ENCODE measurements around the gene TMEM179.
A peak's percentile ranks its signal among the peaks of the same experiment; 100 is the strongest.

Gene TMEM179

DNA sequence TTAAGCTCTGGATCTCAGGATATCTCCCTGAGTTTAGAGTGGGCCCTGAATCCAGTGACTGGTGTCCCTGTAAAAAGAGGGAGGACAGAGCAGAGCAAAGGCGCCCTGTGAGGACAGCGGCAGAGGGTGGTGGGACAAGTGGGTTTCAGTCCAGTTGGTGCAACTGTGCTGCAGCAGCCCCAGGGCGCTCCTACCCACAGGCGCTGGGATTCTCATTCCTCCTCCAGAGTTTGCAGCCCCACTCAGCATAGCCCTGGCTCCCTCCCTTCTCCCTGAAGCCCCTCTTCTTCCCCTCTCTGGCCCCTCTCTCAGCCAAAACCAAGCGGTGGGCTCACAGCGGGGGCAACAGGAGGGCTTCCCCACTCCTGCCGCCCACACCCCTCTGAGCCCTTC is 1.6 kb downstream of the TMEM179 start:
- H3K4me3 ChIP-seq (ENCODE audit: low read length), result no peak overlapping the region
- TF ChIP-seq CTCF (conservative IDR thresholded peaks at IDR 0.05; ENCODE audit: low read length), result no peak
- no peak for DNase-seq (ENCODE audit: low read depth)

- no peak overlapping the region for H3K4me3 ChIP-seq (ENCODE audit: low read length)
- no peak for DNase-seq (ENCODE audit: low read depth)
- no peak for TF ChIP-seq CTCF (conservative IDR thresholded peaks at IDR 0.05; ENCODE audit: low read length)
Measured at GRCh38 chr14:104602315-104602932, 2.1 kb downstream of the TMEM179 start.

DNA sequence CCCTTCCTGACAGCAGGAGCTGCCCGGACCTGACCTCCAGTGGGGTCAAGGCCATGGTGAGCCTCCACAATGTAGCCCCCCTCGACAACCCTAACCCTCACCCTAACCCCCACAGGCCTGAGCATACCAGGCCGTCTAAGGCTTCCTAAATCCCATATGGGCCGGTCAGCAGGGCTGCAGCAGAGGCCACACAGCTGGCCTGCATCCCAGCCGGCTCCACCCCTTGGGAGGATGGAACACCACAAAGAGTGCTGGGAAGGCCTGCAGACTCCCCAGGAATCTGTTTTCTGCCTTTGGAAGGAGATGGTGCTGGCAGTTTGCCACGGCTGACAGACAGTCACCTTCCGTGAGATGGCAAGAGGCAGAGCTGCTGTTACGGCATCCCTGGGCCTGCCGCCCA is 2.8 kb downstream of the TMEM179 start:
- no peak for TF ChIP-seq CTCF (conservative IDR thresholded peaks at IDR 0.05; ENCODE audit: low read length)
- DNase-seq (ENCODE audit: low read depth), result peak; percentile 48
- no peak overlapping the region for H3K4me3 ChIP-seq (ENCODE audit: low read length)

- TF ChIP-seq CTCF (conservative IDR thresholded peaks at IDR 0.05; ENCODE audit: low read length), result no peak
- no peak for DNase-seq (ENCODE audit: low read depth)
- no peak overlapping the region for H3K4me3 ChIP-seq (ENCODE audit: low read length)
Measured at GRCh38 chr14:104600805-104601204, 3.8 kb downstream of the TMEM179 start.

GRCh38 chr14:104600141-104600643 is 4.4 kb downstream of the TMEM179 start:
- no peak for TF ChIP-seq CTCF (conservative IDR thresholded peaks at IDR 0.05; ENCODE audit: low read length)
- peak; percentile 3 for DNase-seq (ENCODE audit: low read depth)

DNA sequence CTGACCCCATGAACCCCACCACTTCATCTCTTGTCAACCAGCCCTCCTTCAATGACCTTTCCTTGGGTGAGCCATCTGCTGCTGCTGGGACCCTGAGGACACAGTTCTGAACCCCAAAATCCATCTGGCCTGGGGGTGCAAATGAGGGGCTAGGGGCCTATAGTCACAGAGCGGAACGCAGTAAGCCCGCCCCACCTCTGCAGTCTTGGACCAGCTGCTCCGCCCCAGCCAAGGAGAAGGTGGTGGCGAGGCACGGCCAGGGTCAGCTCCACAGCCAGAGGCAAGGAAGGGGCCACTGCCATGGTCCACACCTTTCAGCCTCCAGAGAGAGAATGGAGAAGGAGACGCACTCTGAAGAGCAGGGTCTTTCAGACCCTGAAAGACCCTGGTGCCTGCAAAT is 5.1 kb downstream of the TMEM179 start:
- no peak for DNase-seq (ENCODE audit: low read depth)
- no peak for TF ChIP-seq CTCF (conservative IDR thresholded peaks at IDR 0.05; ENCODE audit: low read length)
- no peak overlapping the region for H3K4me3 ChIP-seq (ENCODE audit: low read length)

More at GRCh38 chr14:104600141-104600643, 4.4 kb downstream of the TMEM179 start:
- no peak overlapping the region for H3K4me3 ChIP-seq (ENCODE audit: low read length)

GRCh38 chr14:104598910-104599273 is 5.7 kb downstream of the TMEM179 start:
- H3K4me3 ChIP-seq (ENCODE audit: low read length), result no peak overlapping the region
- DNase-seq (ENCODE audit: low read depth), result no peak
- no peak for TF ChIP-seq CTCF (conservative IDR thresholded peaks at IDR 0.05; ENCODE audit: low read length)
